Transverse colon (tissue), 4 donors: ENCODE measurements around the gene RCAN1.

Experiments
- EP300 ChIP-seq: sonication (generic); formaldehyde crosslinking; IDR thresholded peaks from one replicate; pipeline ENCODE4 v1.6.1; 2017; ENCODE audit warnings: antibody characterized with exemption, low read depth
- POLR2A ChIP-seq: fragments of 450-650 bp; IDR thresholded peaks from one replicate; pipeline ENCODE4 v1.6.1; 2016; ENCODE audit warnings: antibody characterized with exemption, mild to moderate bottlenecking, moderate library complexity
- POLR2AphosphoS5 ChIP-seq, 3 donors: sonication (generic); formaldehyde crosslinking; IDR thresholded peaks; one replicate each; pipeline ENCODE4 v1.6.1; 2016; ENCODE audit warnings: antibody characterized with exemption in 3 of 3
- TF ChIP-seq, protein P1 (sequence below), 5 experiments: fragments of 200-600 bp in 3 of 5; fragments of 450-650 bp in 2 of 5; sonication (generic) in 3 of 5; IDR thresholded peaks; 1 replicate in 2 of 5; 2 replicates in 3 of 5; pipeline ENCODE4 v1.5.1; 2016 to 2017; ENCODE audit warnings: antibody characterized with exemption in 5 of 5, inconsistent platforms in 3 of 5, mild to moderate bottlenecking in 2 of 5, moderate library complexity in 1 of 5

DNA sequence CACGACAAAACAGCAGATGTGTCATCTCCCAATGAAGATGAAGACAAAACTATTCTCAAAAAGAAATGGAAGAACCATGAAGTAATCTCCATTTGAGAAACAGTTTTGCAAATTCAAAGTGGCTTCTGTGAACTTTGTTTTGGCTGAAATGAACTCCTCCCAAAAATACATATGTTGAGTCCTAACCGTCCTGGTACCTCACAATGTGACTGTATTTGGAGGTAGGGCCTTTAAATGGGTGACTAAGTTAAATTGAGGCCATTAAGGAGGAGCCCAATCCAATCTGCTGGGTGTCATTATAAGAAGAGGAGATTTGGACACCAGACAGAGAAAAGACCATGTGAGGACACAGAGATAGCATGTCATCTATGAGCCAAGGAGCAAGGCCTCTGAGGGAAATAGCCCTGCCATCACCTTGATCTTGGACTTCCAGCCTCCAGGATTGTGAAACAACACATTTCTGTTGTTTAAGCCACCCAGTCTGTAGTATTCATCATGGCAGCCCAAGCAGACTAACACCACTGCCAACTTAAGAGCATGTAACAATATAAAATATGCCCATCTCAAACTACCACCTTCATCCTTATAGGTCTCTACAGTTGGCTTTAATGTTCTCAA lies 64.6 kb downstream of the RCAN1 start:
- TF ChIP-seq, protein P1, sequence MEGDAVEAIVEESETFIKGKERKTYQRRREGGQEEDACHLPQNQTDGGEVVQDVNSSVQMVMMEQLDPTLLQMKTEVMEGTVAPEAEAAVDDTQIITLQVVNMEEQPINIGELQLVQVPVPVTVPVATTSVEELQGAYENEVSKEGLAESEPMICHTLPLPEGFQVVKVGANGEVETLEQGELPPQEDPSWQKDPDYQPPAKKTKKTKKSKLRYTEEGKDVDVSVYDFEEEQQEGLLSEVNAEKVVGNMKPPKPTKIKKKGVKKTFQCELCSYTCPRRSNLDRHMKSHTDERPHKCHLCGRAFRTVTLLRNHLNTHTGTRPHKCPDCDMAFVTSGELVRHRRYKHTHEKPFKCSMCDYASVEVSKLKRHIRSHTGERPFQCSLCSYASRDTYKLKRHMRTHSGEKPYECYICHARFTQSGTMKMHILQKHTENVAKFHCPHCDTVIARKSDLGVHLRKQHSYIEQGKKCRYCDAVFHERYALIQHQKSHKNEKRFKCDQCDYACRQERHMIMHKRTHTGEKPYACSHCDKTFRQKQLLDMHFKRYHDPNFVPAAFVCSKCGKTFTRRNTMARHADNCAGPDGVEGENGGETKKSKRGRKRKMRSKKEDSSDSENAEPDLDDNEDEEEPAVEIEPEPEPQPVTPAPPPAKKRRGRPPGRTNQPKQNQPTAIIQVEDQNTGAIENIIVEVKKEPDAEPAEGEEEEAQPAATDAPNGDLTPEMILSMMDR (IDR thresholded peaks at IDR 0.05) = no peak
- TF ChIP-seq POLR2A = no peak
- TF ChIP-seq POLR2AphosphoS5 (IDR thresholded peaks at IDR 0.05) = no peak
- no peak for TF ChIP-seq EP300
